GM12873 (cell line): ENCODE results near the gene LIG3.

Experiments
- CTCF ChIP-seq: IDR thresholded peaks from 2 replicates; pipeline ENCODE4 v1.5.1; 2012; ENCODE audit warnings: low read depth, mild to moderate bottlenecking, moderate library complexity, low read length, control low read depth; ENCODE audit not compliant: insufficient read depth; ENCODE audit errors: missing control alignments

The LIG3 gene

GRCh38 chr17:35002876-35003551 lies 22.7 kb downstream of the LIG3 start:
- no peak for TF ChIP-seq CTCF

GRCh38 chr17:35003778-35004177 lies 23.5 kb downstream of the LIG3 start:
- TF ChIP-seq CTCF, result no peak

DNA sequence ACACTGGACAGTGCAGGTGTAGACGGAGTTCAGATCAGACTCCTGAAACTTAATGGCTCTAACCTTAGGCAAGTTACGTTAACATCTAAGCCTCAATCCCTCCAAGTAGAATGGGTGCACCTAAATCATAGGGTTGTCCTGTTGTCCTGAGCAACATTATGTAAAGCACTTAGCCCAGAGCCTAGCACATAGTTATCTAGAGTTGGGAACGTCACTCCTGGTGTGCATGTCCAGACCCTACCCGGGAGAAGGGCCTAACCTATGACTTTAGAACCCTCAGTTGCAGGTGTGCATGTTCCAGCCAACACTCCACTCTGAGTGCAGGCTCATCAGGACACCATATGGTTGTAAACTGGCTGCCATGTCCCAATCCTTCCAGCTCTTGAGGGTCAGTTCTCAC lies 26.0 kb downstream of the LIG3 start:
- TF ChIP-seq CTCF, result no peak

GRCh38 chr17:35006961-35007360 lies 26.6 kb downstream of the LIG3 start:
- TF ChIP-seq CTCF, result no peak

- no peak for TF ChIP-seq CTCF
Observed at GRCh38 chr17:35010093-35010492, 29.8 kb downstream of the LIG3 start.

DNA sequence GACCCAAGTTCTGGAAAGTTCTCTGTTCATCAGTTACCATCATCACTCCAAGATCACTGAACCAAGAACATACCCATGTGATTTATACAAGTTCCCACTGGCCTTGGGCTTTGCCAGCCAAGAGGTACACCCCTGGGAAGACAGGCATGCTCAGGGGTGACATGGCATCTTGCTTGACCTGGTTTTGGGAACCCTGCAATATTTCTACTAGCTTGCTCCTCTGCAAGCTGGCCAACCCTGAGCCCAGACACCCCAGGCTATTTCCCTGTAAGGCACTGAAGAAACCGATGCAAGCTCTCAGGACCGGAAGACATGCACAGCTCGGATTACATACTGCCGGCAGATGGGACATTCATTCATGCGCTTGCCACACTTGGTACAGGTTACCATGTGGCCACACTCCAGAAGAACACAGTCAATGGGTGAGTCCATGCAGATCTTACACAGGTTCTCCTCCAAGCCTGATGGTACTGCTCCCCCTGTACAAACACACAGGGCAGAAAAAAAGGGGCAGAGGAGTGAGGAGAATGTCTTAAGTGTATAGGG lies 31.4 kb downstream of the LIG3 start:
- TF ChIP-seq CTCF, result no peak

DNA sequence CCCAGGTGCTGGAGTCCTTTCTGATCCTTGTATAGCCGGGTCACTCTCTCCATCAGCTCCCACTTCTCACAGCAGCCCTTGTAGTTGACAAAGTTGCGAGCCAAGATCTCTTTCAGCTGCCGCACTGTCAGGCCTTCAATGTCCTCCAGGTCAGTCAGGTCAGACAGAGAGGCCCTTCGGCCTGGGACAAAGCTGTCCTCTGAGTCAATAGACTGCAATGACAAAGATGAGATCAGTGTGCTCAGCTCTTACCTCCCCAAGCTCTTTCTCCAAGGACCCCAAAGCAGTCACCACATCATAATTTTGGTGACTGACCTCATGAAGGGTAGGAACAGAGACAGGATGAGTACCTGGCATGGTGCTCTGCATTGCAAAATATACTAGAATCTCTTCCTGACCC lies 36.1 kb downstream of the LIG3 start:
- TF ChIP-seq CTCF, result no peak
